Renal pelvis (tissue), 4 donors: ENCODE data around the gene APPL1. TPM values are rescaled to one million over a fixed set of nuclear protein-coding genes. Genes with fewer than 3 reads are reported as not detected.
"Not testable (repeated sequence)": the region's sequence is repeated elsewhere in the genome, so short reads cannot be mapped to it uniquely, and the experiment has no call there.

Experiments
- DNase-seq: peaks from one replicate; pipeline ENCODE4 v3.0.0-alpha.2; 2013
- polyA plus RNA-seq, 3 donors: library from polyadenylated mRNA; unstranded; fragments of 120-200 nt; gene quantifications; one replicate each; pipeline ENCODE4 v1.2.1, GENCODE V29; 2013; ENCODE audit not compliant: insufficient read length in 3 of 3

Gene APPL1
- polyA plus RNA-seq, 3 donors = 37.8 to 47.4 (median 41.0) TPM

GRCh38 chr3:57257678-57258077, 30.1 kb downstream of the APPL1 start:
- DNase-seq = no peak

- no peak for DNase-seq
These were observed 33.6 kb downstream of the APPL1 start for GRCh38 chr3:57261119-57261518.

- DNase-seq = no peak
These were observed 34.4 kb downstream of the APPL1 start for GRCh38 chr3:57261929-57262328.

- no peak for DNase-seq
These were observed 40.9 kb downstream of the APPL1 start for GRCh38 chr3:57268416-57268815.

- DNase-seq = no peak
These were observed 47.3 kb downstream of the APPL1 start for GRCh38 chr3:57274845-57275244.

GRCh38 chr3:57275393-57275792, 47.9 kb downstream of the APPL1 start:
- DNase-seq = no peak

- DNase-seq = no peak
These were observed 50.7 kb downstream of the APPL1 start for GRCh38 chr3:57278237-57278636.

GRCh38 chr3:57279685-57280084, 52.2 kb downstream of the APPL1 start:
- no peak for DNase-seq

GRCh38 chr3:57281715-57282114, 54.2 kb downstream of the APPL1 start:
- DNase-seq = no peak

- DNase-seq = no peak
These were observed 55.8 kb downstream of the APPL1 start for GRCh38 chr3:57283334-57283733.

GRCh38 chr3:57287205-57287604, 59.7 kb downstream of the APPL1 start:
- no peak for DNase-seq

- no peak for DNase-seq
These were observed 60.9 kb downstream of the APPL1 start for GRCh38 chr3:57288403-57288802.

- no peak for DNase-seq
These were observed 64.8 kb downstream of the APPL1 start, which contains the start of gene ASB14 for GRCh38 chr3:57292159-57292896. Gene ASB14, minus strand, starts transcription at chr3:57292685. Its CDS starts 652 bp downstream, at chr3:57292033.

GRCh38 chr3:57292897-57293526, 65.5 kb downstream of the APPL1 start:
- DNase-seq = no peak

GRCh38 chr3:57298041-57298440, 70.5 kb downstream of the APPL1 start:
- DNase-seq = no peak

GRCh38 chr3:57303520-57303919, 76.0 kb downstream of the APPL1 start:
- not testable (repeated sequence) for DNase-seq

- no peak for DNase-seq
These were observed 82.3 kb downstream of the APPL1 start for GRCh38 chr3:57309769-57310360.

- no peak for DNase-seq
These were observed 86.7 kb downstream of the APPL1 start for GRCh38 chr3:57314204-57314603.

Other genes with a start within 250 kb of the APPL1 start
- gene SPATA12, start 167.1 kb upstream of the APPL1 start, polyA plus RNA-seq = under 1 TPM in 2 of 3 donors, not detected in 1; 0.17 to 0.31 TPM
- 10 to 100 TPM; 50.0 to 55.1 (median 53.1) TPM for gene IL17RD, start 62.4 kb upstream of the APPL1 start, polyA plus RNA-seq
- gene HESX1, start 27.8 kb upstream of the APPL1 start, polyA plus RNA-seq = 1 to 10 TPM; 2.6 to 3.6 (median 2.9) TPM
- gene ASB14, start 65.0 kb downstream of the APPL1 start, polyA plus RNA-seq = 1 to 10 TPM in 1 of 3 donors, under 1 TPM in 2; 0.56 to 1.6 (median 0.97) TPM